ENCODE results near the gene TSPAN19.
A peak's percentile ranks its signal among the peaks of the same experiment; 100 is the strongest.
"Not testable (repeated sequence)": the region's sequence is repeated elsewhere in the genome, so short reads cannot be mapped to it uniquely, and the experiment has no call there.

The TSPAN19 gene

GRCh38 chr12:85036234-85036707, at the start of gene TSPAN19, which contains the start of gene LRRIQ1:
TSS of gene TSPAN19 (minus strand) at chr12:85036277. CDS start at chr12:85029946, 6,331 bp downstream.
TSS of gene LRRIQ1 (plus strand) at chr12:85036351. CDS start at chr12:85038177, 1,826 bp downstream.
- peak; percentile 84 for DNase-seq

GRCh38 chr12:85085066-85085465, 49.0 kb upstream of the TSPAN19 start:
- DNase-seq: no peak

- peak; percentile 3 for DNase-seq
These were observed 40.8 kb upstream of the TSPAN19 start for GRCh38 chr12:85076688-85077430.

GRCh38 chr12:85072826-85073225, 36.7 kb upstream of the TSPAN19 start:
- DNase-seq: no peak

DNA sequence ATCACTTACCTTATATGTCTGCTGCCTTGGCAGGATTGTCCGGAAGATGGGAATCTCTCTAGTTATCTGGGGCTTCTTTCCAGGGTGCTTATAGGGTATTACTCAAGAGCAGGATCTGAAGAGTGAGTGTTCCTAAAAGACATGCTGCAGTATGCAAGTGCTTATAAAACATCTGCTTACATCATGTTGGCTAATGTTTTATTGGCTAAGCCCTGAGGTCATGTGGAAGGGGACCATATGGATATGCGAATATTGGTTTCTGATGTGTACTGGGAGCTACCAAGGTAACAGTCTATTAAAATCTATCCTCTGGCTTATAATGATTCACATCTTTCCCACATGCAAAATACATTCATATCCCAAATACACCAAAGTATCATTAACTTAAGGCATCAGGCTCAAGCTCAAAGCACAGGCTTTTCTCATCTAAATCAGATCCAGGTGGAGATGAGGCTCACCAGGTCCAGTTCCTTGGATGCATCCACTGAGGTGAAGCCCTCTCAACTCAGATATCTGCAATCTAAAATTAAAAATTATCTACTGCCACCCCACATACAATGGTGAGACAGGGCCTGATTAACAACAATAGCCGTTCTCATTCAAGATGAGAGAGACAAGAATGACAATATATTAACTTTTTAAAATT, 29.9 kb upstream of the TSPAN19 start:
- DNase-seq: peak; percentile 81

DNA sequence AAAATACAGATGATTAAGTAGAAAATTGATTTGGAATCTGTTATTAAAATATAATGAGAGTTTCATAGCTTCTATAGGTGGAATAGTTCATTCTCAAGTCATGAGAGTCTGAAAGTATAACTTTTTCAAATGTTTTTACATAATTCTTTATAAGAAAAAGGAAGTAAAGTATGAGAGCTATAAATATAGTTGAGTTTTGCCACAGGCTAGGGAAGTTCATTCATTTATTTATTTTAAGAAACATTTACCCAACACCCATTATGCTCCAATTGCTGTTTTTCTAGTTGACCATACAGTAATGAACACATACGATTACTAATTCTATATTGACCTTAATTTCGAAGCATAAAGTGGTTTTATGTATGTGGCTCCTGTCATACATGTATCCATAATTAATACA, 24.8 kb upstream of the TSPAN19 start:
- no peak for DNase-seq

DNA sequence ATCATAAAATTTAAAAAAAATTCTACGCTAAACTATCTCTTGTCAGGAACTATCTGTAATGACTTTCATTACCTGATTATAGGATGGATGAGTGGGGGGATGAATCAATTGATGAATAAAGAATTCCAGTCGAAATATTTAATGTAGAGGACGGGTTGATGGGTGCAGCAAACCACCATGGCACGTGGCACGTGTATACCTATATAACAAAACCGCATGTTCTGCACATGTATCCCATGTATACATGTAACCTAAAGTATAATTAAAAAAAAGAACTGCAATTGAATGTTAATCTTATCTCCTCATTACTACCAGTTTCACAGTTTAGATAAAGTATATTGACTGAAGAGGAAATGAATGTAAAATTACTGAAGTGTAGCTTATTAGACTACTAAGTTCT, 23.5 kb upstream of the TSPAN19 start:
- no peak for DNase-seq

DNA sequence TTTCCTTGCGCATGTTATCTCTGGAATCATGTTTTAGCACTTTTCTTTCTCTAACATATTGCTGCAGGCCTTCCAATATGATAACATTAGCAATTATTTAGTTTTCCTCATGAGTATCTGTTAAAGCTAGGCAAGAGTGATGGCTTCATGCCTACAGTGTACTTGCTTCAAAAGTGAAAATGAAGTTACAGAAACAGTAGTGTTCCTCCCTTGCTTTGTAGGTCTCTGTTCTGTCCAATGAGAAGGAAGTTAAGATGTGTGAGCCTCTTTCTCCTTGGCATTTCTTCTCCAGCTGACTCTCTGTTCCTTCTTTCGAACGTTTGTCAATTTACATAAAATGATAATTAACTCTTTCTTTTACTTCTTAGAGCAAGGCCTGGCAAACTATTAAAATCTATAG, 22.3 kb upstream of the TSPAN19 start:
- DNase-seq: no peak

DNA sequence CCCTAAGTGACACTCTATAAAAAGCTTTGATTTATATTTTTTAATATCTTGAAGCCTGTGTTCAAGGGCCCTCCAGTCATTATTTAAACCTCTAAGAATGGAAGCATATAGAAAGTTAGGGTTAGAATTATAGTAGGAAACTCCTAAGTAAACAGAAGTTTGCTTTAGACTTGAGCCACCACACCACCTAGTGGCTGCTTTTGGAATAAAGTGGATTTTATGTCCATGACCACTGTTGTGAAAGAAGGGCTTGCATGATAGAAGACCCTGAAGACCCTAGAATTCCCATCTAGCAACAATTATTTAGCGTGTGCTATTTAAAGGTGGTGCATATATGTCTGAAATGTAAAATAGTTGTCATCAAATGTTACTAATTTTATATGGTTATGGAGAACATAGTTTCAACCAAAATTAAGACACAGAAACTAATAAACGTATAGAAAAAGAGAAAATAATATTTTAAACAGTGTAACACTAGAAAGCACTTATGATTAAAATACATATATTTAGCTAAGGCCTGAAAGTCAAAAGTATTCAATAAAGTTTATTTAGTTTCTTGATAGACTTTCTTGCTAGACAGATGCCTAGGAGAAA, 21.4 kb upstream of the TSPAN19 start:
- no peak for DNase-seq

- DNase-seq: no peak
These were observed 7.8 kb upstream of the TSPAN19 start for GRCh38 chr12:85043829-85044228.

DNA sequence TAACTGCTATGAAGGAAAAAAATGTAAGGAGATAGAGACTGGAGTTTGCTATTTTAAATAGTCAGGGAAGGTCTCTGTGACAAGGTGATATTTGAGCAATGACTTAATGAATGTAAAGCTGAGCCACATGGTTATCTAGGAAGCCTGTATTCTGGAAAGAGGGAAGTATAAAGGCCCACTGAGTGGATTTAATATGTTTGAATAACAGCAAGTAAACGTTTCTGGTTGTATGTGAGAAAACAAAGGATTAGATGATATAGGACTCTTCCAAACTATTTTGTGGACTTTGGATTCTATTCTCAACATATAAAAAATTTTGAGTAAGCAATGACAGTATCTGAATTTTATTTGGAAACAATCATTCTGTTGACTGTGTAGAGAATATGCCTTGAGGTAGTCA, 5.3 kb upstream of the TSPAN19 start:
- DNase-seq: no peak

GRCh38 chr12:85036733-85037132, 656 bp upstream of the TSPAN19 start:
- no peak for DNase-seq

- DNase-seq: peak; percentile 2
These were observed 6.6 kb downstream of the TSPAN19 start for GRCh38 chr12:85029456-85029855.

GRCh38 chr12:85018098-85018497, 18.0 kb downstream of the TSPAN19 start:
- no peak for DNase-seq

DNA sequence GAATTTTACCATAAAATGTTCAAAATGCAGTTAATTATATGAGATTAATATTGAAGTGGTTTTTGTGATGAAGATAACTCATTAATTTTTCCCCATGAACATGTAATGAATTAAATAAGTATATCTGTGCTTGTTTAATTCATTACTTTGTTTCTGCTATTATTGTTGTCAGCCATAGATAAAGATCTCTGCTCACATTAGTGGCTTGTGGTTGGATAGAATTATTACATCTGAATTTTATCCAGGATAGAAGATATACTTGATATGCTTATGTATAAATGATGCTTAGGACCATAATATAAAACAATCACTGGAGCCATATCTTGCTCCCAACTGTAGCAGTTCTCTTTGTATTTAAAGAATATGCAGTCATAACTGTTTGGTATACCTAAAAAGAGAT, 18.5 kb downstream of the TSPAN19 start:
- DNase-seq: no peak

DNA sequence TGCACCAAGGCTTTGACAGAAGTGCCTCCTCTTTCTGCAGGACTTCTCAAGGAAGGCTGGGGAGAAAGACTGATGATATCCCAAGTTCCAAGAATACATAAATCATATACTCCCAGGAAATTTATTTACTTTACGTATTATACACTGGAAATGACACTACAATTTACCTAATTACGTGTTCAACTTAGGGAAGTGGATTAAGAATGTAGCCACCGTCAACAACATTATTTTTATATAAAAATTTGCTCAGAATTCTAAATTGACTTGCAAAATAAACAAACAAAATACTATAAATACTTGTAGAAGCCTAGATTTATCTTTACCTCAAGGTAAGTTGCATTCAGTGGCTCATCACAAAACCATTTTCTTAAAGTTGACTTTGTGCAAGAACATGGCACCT, 18.9 kb downstream of the TSPAN19 start:
- DNase-seq: no peak

- DNase-seq: no peak
These were observed 19.7 kb downstream of the TSPAN19 start for GRCh38 chr12:85016413-85016812.

DNA sequence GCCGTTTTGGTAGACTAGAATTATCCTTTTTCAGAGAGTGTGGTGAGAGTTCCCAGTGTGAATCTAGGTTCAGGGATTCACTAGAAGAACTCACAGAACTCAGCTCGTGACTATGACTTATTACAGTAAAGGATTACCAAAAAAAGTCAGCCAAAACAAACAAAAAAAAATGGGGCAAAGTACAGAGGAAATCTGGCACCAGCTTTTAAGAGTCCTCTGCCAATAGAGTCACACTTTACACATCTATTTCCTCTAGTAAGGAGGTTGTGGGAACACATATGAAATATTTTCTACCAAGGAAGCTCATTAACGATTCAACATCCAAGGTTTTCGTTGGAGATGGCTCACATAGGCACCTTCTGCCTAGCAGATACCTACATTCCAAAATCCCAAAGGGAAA, 28.2 kb downstream of the TSPAN19 start:
- no peak for DNase-seq

DNA sequence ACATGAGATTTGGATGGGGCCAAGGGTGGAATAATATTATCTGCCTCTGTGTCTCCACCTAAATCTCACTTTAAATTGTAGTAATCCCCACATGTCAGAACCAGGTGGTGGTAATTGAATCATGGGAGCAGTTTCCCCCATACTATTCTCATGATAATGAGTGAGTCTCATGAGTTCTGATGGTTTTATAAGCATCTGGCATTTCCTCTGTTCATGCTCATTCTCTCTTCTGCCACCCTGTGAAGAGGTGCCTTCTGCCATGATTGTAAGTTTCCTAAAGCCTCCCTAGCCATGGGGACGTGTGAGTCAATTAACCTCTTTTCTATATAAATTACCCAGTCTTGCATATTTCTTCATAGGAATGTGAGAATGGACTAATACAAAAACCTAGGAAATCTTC, 29.9 kb downstream of the TSPAN19 start:
- DNase-seq: peak; percentile 59

GRCh38 chr12:85005615-85006014, 30.5 kb downstream of the TSPAN19 start:
- no peak for DNase-seq

DNA sequence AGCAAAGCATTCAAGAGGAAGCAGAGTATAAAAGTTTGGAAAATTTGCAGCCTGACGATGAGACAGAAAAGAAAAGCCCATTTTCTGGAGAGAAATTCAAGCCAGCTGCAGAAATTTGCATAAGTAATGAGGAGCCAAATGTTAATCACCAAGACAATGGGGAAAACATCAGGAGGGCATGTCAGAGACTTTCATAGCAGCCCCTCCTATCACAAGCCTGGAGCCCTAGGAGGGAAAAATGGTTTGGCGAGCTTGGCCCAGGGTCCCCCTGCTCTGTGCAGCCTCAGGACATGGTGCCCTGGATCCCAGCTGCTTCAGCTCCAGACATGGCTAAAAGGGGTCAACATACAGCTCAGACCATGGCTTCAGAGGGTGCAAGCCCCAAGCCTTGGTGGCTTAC, 31.0 kb downstream of the TSPAN19 start:
- DNase-seq: not testable (repeated sequence)

DNA sequence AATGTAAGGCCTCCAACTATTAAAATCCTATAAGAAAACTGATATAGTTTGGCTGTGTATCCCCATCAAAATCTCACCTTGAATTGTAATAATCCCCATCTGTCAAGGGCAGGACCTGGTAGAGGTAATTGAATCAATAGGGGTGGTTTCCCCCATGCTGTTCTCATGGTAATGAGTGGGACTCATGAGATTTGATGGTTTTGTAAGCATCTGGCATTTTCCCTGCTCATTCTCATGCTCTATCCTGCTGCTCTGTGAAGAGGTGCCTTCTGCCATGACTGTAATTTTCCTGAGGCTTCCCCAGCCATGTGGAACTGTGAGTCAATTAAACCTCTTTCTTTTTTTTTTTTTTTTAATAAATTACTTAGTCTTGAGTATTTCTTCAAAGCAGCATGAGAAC, 31.9 kb downstream of the TSPAN19 start:
- DNase-seq: peak; percentile 74

DNA sequence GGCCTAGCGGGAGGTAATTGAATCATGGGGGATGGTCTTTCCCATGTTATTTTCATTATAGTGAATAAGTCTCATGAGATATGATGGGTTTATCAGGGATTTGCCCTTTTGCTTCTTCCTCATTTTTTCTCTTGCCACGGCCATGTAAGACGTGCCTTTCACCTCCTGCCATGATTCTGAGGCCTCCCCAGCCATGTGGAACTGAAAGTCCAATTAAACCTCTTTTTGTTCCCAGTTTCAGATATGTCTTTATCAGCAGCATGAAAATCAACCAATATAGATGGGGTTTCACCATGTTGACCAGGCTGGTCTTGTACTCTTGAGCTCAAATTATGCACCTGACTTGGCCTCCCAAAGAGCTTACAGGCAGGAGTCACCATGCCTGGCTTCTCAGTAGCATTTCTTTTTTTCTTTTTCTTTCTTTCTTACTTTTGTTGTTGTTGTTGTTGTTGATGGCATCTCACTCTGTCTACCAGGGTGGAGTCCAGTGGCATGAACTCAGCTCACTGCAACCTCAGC, 33.2 kb downstream of the TSPAN19 start:
- DNase-seq: no peak

DNA sequence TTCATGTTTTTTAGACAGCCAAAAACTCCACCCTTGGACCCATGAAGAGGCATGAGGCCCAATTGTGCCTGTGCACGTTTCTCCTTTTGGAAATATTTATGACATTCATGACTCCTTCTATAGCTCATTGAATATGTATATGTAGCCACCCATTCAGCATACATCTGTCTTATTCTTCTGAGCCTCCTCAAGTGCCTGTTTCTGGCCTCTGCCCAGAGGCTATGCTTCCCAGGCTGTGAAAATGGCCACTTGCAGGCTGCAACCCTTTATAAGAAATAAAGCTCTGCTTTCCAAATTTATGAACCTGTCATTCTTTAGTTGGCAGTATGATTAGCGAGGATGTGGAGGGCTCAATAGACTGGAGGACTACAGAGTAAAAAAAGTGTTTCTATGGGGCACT, 35.3 kb downstream of the TSPAN19 start:
- DNase-seq: peak; percentile 12
